Naive thymus-derived CD8-positive, alpha-beta T cell (primary cell): ENCODE measurements around the gene CTBP2. TPM values are rescaled to one million over a fixed set of nuclear protein-coding genes. Genes with fewer than 3 reads are reported as not detected.

Source experiments
- ATAC-seq, 2 donors: fragments of 150-1000 bp; cut with Tn5 transposase in 1 of 2; sonication (Bioruptor Pico), chemical (Tn5 transposase) in 1 of 2; 1 replicate in 1 of 2; 2 replicates in 1 of 2; pipeline ENCODE4 v1.10.0; 2021; ENCODE audit warnings: mild to moderate bottlenecking in 2 of 2, moderate library complexity in 2 of 2
- POLR2A ChIA-PET: fragments of 350-600 bp; sonication (Branson Sonifier 250); formaldehyde crosslinking; loops from one replicate; lab custom pipeline; 2021; ENCODE audit warnings: antibody characterized with exemption; lab: Charles Lee
- DNase-seq, 10 donors: peaks; one replicate each; pipeline versions ENCODE4 v3.0.0 to v3.0.0-alpha.2; 2020 to 2022
- H3K27ac Mint-ChIP-seq, 10 donors: one replicate each; pipeline ENCODE4 v1.8.0; 2020 to 2022; ENCODE audit warnings: mild to moderate bottlenecking in 10 of 10, mixed read lengths in 10 of 10, moderate library complexity in 4 of 10, inconsistent platforms in 1 of 10
- H3K27me3 Mint-ChIP-seq, 5 donors: one replicate each; pipeline ENCODE4 v1.8.0; 2021 to 2022; ENCODE audit warnings: mixed read lengths in 5 of 5
- H3K36me3 Mint-ChIP-seq, 3 donors: one replicate each; pipeline ENCODE4 v1.8.0; 2020 to 2022; ENCODE audit warnings: mixed read lengths in 3 of 3, mild to moderate bottlenecking in 2 of 3, inconsistent platforms in 1 of 3
- H3K4me1 Mint-ChIP-seq, 4 donors: one replicate each; pipeline ENCODE4 v1.8.0; 2021 to 2022; ENCODE audit warnings: mixed read lengths in 4 of 4
- H3K4me3 Mint-ChIP-seq, 10 donors: one replicate each; pipeline ENCODE4 v1.8.0; 2020 to 2022; ENCODE audit warnings: mild to moderate bottlenecking in 10 of 10, mixed read lengths in 10 of 10, moderate library complexity in 6 of 10, inconsistent platforms in 1 of 10
- H3K9me3 Mint-ChIP-seq, 9 donors: one replicate each; pipeline ENCODE4 v1.8.0; 2020 to 2022; ENCODE audit warnings: mixed read lengths in 9 of 9, mild to moderate bottlenecking in 3 of 9, inconsistent platforms in 1 of 9, moderate library complexity in 1 of 9
- microRNA-seq: library from miRNA; unstranded; fragments of <30 nt; microRNA quantifications from one replicate; pipeline ENCODE4 v1.2.0, GENCODE V29; 2022; ENCODE audit warnings: borderline microRNAs expressed
- polyA plus RNA-seq, 3 donors: library from polyadenylated mRNA; unstranded; fragments of 300-500 nt; fragmentation: Illumina TruSeq; gene quantifications; one replicate each; pipeline ENCODE4 v1.2.3, GENCODE V29; 2021
- total RNA-seq, 8 experiments: library from RNA in 2 of 8; stranded (reverse) in 2 of 8; gene quantifications; one replicate each; pipeline ENCODE4 v1.2.3 and lab custom pipeline; 2021 to 2026

The CTBP2 gene
- total and polyA plus RNA-seq, 5 experiments from 2014 or later: 0.05 to 3.1 (median 0.42) TPM

DNA sequence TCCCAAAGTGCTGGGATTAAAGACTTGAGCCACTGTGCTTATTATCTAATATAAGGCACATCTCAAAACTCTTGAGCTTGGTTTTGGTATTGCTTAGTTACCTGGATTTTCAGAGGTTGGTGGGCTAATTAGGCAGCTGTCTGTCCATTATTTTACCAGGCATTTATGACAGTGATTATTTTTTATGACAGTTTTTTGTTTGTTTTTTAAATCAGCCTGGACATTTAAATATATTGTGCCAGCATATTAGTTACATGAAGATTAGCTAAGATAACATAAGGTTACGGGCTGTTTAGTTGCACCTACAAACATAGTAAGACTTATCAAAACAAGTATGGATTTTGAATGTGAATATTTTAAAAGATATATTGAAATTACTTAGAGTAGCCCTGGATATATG lies 221.1 kb downstream of the CTBP2 start:
- H3K27ac Mint-ChIP-seq: no peak overlapping the region
- H3K4me3 Mint-ChIP-seq: no peak overlapping the region
- peaks cover 0 to 28% (median 0%) of the 10 kb centered on the region in 3 donors for H3K36me3 Mint-ChIP-seq
- no peaks in the 10 kb centered on the region for H3K27me3 Mint-ChIP-seq
- ATAC-seq (no peak), DNase-seq (no peak)
- POLR2A ChIA-PET: no interaction called here
- no peaks in the 10 kb centered on the region for H3K9me3 Mint-ChIP-seq
- H3K4me1 Mint-ChIP-seq: peaks cover 30 to 78% (median 69%) of the 10 kb centered on the region in 4 donors

DNA sequence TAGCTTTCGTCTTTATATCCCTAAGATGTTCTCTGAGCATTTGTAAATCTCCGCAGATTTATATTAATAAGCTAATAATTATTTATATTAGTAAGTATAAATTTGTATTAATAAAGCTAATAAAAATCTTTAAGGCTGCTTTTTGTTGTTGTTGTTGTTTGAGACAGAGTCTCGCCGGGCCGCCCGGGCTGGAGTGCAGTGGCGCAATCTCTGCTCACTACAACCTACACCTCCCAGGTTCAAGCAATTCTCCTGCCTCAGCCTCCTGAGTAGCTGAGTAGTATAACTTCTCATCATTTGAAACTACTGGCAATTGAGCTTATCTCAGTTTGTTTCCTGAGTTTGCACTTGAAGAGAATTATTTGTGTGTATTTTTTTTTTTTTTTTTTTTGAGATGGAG lies 223.6 kb downstream of the CTBP2 start:
- peaks cover 18 to 68% (median 59%) of the 10 kb centered on the region in 4 donors for H3K4me1 Mint-ChIP-seq
- ATAC-seq: no peak
- H3K27ac Mint-ChIP-seq: no peak overlapping the region
- H3K27me3 Mint-ChIP-seq: no peaks in the 10 kb centered on the region
- no peak overlapping the region for H3K4me3 Mint-ChIP-seq
- POLR2A ChIA-PET: interaction anchor here (0.7 kb wide), 1 partner anchor 531 kb away, joined by 3 read pairs; no protein-coding TSS in a partner anchor
- H3K36me3 Mint-ChIP-seq: peaks cover 3 to 12% (median 5%) of the 10 kb centered on the region in 3 donors
- DNase-seq: no peak
- peaks cover 0 to 2% (median 0%) of the 10 kb centered on the region in 9 donors for H3K9me3 Mint-ChIP-seq

- ATAC-seq: no peak
- Mint-ChIP-seq H3K36me3 (peaks cover 5 to 13% (median 9%) of the 10 kb centered on the region in 3 donors), H3K4me3 (peak overlapping the region in 6 of 10 donors; percentile 0 to 35 (median 10)), H3K4me1 (peaks cover 17 to 66% (median 58%) of the 10 kb centered on the region in 4 donors), H3K27ac (peak overlapping the region in 3 of 10 donors; percentile 1 to 56 (median 16)), H3K9me3 (peaks cover 0 to 4% (median 0%) of the 10 kb centered on the region in 9 donors), H3K27me3 (no peaks in the 10 kb centered on the region)
- POLR2A ChIA-PET: no interaction called here
- DNase-seq: no peak
Observed at GRCh38 chr10:124935946-124936345, 224.4 kb downstream of the CTBP2 start.

Small RNA genes within 50 kb of the gene (microRNA-seq; reads per million reads assigned to microRNA genes)
- not detected for gene MIR4296

Other genes with a start within 250 kb of the CTBP2 start
- 10 to 100 TPM; 24.8 to 25.0 TPM for gene ZRANB1, start 218.4 kb downstream of the CTBP2 start, total RNA-seq
- gene ZRANB1, start 218.4 kb downstream of the CTBP2 start, polyA plus RNA-seq: 10 to 100 TPM in 1 of 3 donors, 1 to 10 TPM in 2; 7.0 to 11.7 (median 9.0) TPM